Inflammatory macrophage (primary cell): ENCODE measurements around the gene MYO1D.
"Not testable (repeated sequence)": the region's sequence is repeated elsewhere in the genome, so short reads cannot be mapped to it uniquely, and the experiment has no call there.

Experiments used
- DNase-seq, 2 donors: peaks; one replicate each; pipeline ENCODE4 v3.0.0-alpha.2; 2020 to 2022

The MYO1D gene

DNA sequence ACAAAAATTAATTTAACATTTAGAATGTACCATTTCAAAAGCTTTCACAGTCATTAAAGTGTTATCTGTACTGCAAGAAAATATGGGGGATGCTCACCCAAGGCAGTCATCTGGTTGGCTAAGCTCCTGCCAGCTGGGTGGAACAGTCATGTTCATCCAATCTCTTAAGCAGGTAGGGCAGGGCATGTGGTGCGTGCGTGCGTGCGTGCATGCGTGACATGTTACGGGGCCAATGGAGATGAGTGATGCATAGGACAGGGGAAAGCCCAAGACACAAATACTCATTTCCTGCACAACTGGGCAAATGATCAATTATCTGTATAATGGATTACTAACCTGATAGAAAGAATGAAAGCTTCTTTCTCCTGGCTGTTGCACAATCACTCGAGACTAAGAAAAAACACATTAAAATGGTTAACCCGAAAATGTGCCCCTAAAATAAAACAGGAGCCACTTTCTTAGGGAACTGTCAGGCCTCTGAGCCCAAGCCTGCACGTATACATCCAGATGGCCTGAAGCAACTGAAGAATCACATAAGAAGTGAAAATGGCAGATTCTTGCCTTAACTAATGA lies 104.4 kb downstream of the MYO1D start:
- no peak for DNase-seq

- DNase-seq, result no peak
Observed at GRCh38 chr17:32771396-32771795, 105.5 kb downstream of the MYO1D start.

GRCh38 chr17:32769846-32770245 lies 107.1 kb downstream of the MYO1D start:
- no peak for DNase-seq

GRCh38 chr17:32763855-32764439 lies 113.0 kb downstream of the MYO1D start:
- no peak for DNase-seq

DNA sequence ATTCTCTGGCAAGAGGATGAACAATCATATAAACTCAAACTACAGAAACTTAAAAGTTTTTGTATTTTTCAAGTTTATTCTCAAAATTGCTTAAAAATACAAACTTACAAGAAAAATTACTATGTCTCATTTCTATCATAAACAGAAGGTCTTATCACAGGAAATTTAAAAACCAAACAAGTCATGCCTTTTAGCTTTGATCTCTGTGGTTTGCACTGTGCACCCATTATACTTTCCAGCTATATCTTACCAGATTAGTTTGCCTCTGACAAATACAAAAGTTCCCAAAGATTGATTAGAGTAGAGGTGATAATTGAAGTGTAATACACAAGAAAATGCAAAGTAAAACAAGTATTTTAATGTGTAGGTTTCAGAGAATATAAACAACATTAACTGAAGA lies 117.4 kb downstream of the MYO1D start:
- no peak for DNase-seq

DNA sequence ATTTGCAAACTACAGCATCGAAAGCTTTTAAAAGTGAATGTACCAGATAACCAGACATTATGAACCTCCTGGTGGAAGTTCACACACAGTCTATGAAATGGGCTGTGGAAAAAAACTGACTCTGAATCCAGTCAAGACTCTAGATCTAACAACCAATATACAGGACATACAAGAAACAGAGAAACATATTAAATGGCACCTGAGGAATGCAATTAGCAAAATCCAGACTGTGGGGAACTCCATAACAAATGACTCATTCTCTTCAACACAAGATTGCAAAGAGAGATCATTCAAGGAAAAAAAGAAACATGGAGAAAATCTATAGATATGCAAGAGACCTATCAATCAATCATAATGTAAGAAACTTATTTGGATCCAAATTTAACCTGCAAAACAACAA lies 119.0 kb downstream of the MYO1D start:
- no peak for DNase-seq

- DNase-seq, result no peak
Observed at GRCh38 chr17:32756696-32757095, 120.2 kb downstream of the MYO1D start.

DNA sequence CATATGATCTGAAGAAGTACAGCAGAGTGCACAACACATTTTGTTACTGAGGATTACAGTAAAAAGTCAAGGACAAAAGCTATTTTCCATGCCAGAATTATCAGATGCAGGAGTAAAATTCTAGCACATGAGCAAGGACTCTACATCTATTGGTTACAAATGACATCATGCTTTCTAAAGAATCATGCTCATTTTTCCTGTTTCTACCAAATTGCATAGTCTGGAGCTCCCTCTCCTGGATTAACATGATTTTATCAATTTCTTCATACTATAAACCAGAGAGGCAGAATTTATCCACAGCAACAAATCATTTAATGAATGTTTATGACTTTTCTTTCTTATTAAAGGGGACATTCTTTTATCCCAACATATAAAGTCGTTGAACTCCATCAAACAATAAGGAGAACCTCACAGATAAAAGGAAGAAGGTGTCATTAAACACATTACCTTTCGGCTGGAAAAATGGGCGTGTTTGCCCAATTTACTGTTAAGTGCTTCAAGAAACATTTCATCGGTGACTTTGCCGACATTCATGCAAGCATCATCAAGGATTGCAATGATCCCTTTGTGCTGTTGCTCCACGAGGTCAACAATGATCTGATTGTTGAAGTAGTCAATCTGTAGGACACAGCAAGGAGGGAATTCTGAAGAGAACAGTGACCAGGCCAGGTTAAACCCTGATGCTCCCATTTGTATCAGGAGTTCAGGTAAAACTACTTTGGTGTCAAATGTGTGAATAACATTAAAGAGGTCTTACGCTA lies 121.7 kb downstream of the MYO1D start:
- DNase-seq, result peak; percentile 49 to 81

DNA sequence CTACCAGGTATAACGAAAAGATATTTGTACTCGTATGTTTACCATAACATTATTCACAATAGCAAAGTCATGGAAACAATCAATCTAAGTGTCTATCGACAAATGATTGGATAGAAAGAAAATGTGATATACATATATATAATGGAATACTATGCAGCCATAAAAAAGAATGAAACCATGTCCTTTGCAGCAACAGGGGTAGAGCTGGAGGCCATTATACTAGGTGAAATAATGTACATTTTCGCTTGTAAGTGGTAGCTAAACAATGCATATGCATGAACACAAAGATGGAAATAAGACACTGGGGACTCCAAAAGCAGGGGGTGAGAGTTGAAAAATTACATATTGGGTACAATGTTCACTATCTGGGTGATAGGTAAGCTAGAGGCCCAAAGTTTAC lies 124.0 kb downstream of the MYO1D start:
- no peak for DNase-seq

- peak; percentile 5 to 31 for DNase-seq
Observed at GRCh38 chr17:32747856-32748255, 129.1 kb downstream of the MYO1D start.

GRCh38 chr17:32746698-32747097 lies 130.2 kb downstream of the MYO1D start:
- peak; percentile 46 to 70 for DNase-seq

DNA sequence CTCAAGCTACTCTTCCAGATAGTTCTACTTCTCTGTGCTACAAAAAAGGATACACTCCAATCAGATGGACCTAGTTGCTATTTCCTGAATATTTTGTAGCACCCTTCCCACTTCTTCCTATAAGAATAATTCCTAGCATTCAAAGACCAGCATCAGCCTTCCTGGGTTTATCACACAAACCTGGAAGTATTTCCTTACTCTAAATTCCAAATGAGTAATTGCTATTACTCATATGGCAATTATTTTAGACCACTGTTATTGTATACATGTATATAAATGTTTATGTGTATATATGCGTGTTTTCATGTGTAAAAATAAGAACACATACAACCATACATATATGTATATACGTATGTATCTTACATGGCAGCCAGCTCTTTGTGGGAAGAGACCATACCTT lies 130.6 kb downstream of the MYO1D start:
- DNase-seq, result no peak

- DNase-seq, result peak; percentile 40 to 47
Observed at GRCh38 chr17:32742681-32743538, 134.0 kb downstream of the MYO1D start.

DNA sequence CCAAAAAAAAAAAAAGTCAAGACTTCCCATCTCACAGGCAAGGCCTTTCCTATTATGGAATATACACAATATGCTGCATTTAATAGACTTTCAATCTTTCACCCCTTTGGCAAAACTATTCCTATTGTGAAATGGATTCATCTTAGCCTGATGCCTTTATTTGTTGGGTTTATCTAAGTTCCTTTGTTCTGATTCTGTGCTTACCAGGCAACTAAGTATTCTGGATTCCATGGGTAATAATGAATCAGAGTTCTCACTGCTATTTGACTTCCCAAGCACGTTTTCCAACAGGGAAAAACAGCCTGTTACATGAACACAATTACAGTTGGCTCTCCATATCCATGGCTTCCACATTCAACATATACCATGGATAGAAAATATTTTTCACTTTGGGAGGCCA lies 135.5 kb downstream of the MYO1D start:
- DNase-seq, result no peak

DNA sequence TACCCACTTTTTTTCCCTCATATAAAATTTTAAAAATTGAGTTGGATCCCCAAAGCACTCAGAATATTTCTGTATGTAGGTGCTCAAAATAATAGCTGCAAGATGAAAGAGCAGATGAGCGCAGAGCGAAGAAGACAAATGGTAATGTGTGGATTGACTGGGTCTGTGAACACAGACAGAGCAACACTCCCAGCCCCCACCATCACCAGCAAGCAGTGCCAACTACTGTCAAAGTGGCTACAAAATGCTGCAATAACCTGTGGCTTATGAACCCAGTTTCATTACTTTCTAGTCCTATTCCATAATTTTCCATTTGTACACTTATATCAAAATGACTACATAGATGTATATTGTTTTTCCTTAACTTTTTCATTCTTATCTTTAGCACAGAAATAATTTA lies 137.2 kb downstream of the MYO1D start:
- no peak for DNase-seq

DNA sequence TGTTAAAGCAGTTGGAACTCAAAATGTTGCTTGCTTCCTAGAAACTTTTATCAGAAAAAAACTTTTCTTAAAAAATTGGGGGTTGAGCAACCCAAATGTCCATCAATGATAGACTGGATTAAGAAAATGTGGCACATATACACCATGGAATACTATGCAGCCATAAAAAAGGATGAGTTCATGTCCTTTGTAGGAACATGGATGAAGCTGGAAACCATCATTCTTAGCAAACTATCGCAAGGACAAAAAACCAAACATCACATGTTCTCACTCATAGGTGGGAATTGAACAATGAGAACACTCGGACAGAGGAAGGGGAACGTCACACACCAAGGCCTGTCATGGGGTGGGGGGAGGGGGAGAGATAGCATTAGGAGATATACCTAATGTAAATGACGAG lies 137.8 kb downstream of the MYO1D start:
- DNase-seq, result not testable (repeated sequence)

DNA sequence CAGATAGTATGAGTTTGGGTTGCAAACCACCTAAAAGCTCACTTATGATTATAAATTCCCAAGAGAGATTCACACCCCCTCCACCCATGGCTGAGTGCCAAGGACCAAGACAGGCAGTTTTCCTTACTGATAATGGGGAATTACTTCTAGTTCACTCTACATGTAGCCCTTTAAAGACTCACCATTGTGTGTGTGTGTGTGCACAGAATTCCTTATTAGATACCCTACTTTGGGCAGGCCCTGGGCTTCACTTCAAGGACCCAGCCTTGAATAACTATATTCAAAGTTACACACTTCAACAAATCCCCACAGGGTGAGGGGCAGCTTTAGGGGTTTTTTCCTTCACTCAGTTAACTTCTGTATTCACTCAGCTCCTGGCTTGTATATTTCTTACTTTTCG lies 143.5 kb downstream of the MYO1D start:
- DNase-seq, result no peak

DNA sequence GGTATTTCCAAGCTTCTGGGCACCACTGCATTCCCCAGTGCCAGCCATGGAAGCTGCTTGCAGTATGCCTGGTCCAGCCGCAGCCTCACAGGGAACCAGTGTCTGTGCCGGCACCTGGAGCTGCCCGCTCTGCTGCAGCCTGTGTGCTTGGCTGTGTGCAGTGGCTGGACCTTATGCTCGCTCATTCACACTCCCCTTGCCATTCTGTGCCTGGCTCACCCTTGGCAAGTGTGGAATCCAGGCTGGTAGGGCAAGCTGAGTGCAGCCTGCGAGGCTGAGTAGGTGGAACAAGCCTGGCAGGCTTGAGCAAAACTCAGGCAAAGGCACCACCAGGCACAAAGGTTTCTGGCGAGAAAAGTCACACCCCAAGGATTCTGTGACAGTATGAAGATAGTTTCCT lies 144.0 kb downstream of the MYO1D start:
- DNase-seq, result no peak

GRCh38 chr17:32732296-32732642 lies 144.7 kb downstream of the MYO1D start:
- DNase-seq, result no peak

- DNase-seq, result no peak
Observed at GRCh38 chr17:32731556-32732295, 145.2 kb downstream of the MYO1D start.

- no peak for DNase-seq
Observed at GRCh38 chr17:32727681-32728080, 149.2 kb downstream of the MYO1D start.

DNA sequence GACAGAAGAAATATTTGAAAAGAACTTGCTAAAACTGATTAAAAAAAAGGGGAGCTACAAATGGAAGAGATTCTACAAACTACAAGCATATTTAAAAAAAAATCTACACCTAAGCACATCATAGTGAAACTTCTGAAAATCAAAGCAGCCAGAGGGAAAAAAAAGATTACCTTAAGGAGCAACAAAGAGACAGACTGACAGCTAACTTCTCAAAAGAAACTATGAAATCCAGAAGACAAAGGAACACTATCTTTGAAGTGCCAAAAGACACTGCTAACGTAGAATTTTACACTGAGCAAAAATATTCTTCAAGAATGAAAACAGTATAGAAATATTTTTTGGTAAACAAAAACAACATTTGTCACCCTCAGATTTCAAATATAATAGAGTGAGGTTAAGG lies 151.2 kb downstream of the MYO1D start:
- no peak for DNase-seq
